Heart right ventricle (tissue), 16 donors: ENCODE measurements around the gene DARS1. TPM values are rescaled to one million over a fixed set of nuclear protein-coding genes. Genes with fewer than 3 reads are reported as not detected.

Experiments used
- ATAC-seq, 8 donors: fragments of 200-7000 bp; cut with Tn5 transposase; one replicate each; pipeline ENCODE4 v1.9.1; 2020; ENCODE audit warnings: mild to moderate bottlenecking in 8 of 8, moderate library complexity in 8 of 8, moderate number of reproducible peaks in 1 of 8
- DNase-seq, 2 donors: peaks; one replicate each; pipeline ENCODE4 v3.0.0-alpha.2; 2020
- H3K27ac ChIP-seq, 10 donors: fragments of 200-600 bp; sonication (generic) in 2 of 10; one replicate each; pipeline versions ENCODE4 v1.5.0 to v1.8.0; 2020 to 2022; ENCODE audit warnings: mild to moderate bottlenecking in 3 of 10
- H3K27me3 ChIP-seq, 7 donors: fragments of 200-600 bp; one replicate each; pipeline ENCODE4 v1.8.0; 2021 to 2022; ENCODE audit warnings: mild to moderate bottlenecking in 2 of 7
- H3K36me3 ChIP-seq, 9 donors: fragments of 200-600 bp; sonication (generic) in 1 of 9; one replicate each; pipeline versions ENCODE4 v1.5.0 to v1.8.0; 2020 to 2022; ENCODE audit warnings: mild to moderate bottlenecking in 2 of 9
- H3K4me1 ChIP-seq, 9 donors: fragments of 200-600 bp; sonication (generic) in 1 of 9; one replicate each; pipeline versions ENCODE4 v1.5.0 to v1.8.0; 2020 to 2022; ENCODE audit warnings: mild to moderate bottlenecking in 4 of 9
- H3K4me3 ChIP-seq, 10 donors: fragments of 200-600 bp; sonication (generic) in 2 of 10; one replicate each; pipeline versions ENCODE4 v1.5.0 to v1.8.0; 2020 to 2022; ENCODE audit warnings: mild to moderate bottlenecking in 7 of 10, moderate library complexity in 2 of 10
- H3K9me3 ChIP-seq, 11 donors: fragments of 200-600 bp in 10 of 11; sonication (generic) in 2 of 11; one replicate each; pipeline versions ENCODE4 v1.5.0 to v1.8.0; 2013 to 2022; ENCODE audit warnings: mild to moderate bottlenecking in 2 of 11, control low read depth in 1 of 11, moderate library complexity in 1 of 11
- WGBS, 2 donors: extraction: QIAGEN DNeasy Blood & Tissue Kit; methylation state at CpG; one replicate each; pipeline ENCODE4 v1.1.7; 2013; ENCODE audit warnings: inconsistent platforms in 1 of 2; 5-methylcytosine and 5-hydroxymethylcytosine counted together
- intact Hi-C, 10 donors: fragments of 100-400 bp; cut with DNase I; formaldehyde crosslinking; loops; one replicate each; pipeline versions ENCODE4 v1.11.1 to v1.14.2; 2022
- polyA plus RNA-seq, 2 donors: library from polyadenylated mRNA; stranded (reverse); fragments of 200-250 nt; gene quantifications; one replicate each; pipeline ENCODE4 v1.2.3, GENCODE V29; 2013
- total RNA-seq, 10 donors: library from RNA; stranded (reverse); fragmentation: NEBNext Ultra II Directional in 3 of 10; extraction: Animal tissue kit (Norgen Biotek cat#: 25700) in 3 of 10; gene quantifications; one replicate each; pipeline versions ENCODE4 v1.2.1 to v1.2.4, GENCODE V29; 2021 to 2023
- TF ChIP-seq, protein P1 (sequence below), 9 donors: fragments of 200-600 bp; sonication (generic) in 2 of 9; IDR thresholded peaks; one replicate each; pipeline versions ENCODE4 v1.5.0 to v1.8.0; 2021 to 2022; ENCODE audit warnings: antibody characterized with exemption in 9 of 9, mild to moderate bottlenecking in 5 of 9, moderate library complexity in 1 of 9
- donor health status: Arrhythmogenic right ventricular cardiomyopathy.
- donor health status: ischemic (EF 13 %, LVEDD 7.1; RV severe dilation, severe dysfunction).
- donor health status: healthy with polysubstance abuse.
- donor health status: DM: no; HTN: yes; CAD: no.
- donor health status: DM: no; HTN: no; CAD: no.
- donor health status: ischemic (EF 25% LVEDD 6.9; RV normal size, moderate dysfunction).
- donor health status: ischemic (EF 25% LVEDD 5.7; RV mildly dilated, moderate dysfunction).
- donor health status: healthy.
- donor health status: DM: yes; HTN: yes; CAD: no.
- donor health status: Ischemic cardiomyopathy.
- donor health status: ischemic (EF 35%, LVEDD 5.7; RV mildly dilated, moderate dysfunction).
- donor health status: nonischemic (EF 11% LVEDD 7.7; RV severe dilation, severe dysfunction).
- donor health status: DM: yes; HTN: yes; CAD: no.
- donor health status: PGD.
- donor health status: ischemic (EF 29% LVEDD 5.4; RV normal size, mild dysfunction).
- donor health status: nonischemic (EF 23%, LVEDD 6.1; RV moderate dilation, normal function).

Gene DARS1
- total and polyA plus RNA-seq, 12 donors, result 47.8 to 136 (median 65.7) TPM

DNA sequence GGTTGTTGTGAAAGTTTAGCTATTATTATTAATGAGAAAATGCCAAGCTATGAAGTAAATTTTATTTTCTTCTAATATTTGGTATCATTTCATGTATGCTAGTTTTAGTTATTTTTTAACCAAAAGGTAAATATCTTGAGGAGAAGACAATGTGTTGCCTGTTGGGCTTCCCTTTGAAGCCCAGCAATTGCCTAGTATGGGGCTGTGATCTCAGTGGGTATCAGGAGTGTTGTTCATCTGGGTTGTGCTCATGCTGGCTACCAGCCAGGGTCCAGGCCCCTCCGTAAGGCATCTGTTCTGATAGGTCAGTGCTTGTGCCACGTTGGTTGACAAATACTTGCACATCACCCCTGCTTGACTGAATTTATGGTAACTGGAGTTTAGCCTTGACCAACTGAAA is 38.0 kb upstream of the DARS1 start:
- WGBS, 2 donors, result 94 to 95% methylated on average over 2 of the region's 2 CpGs
- intact Hi-C loops, result loop anchor here in 1 of 10 donors (10.0 kb wide), 1 partner anchor 91 kb away; the partner anchor contains the start of gene CXCR4
- Histone ChIP-seq H3K36me3 (no peaks in the 10 kb centered on the region), H3K27ac (no peak overlapping the region), H3K9me3 (no peaks in the 10 kb centered on the region), H3K4me1 (peaks cover 2 to 46% (median 22%) of the 10 kb centered on the region in 9 donors), H3K4me3 (no peak overlapping the region), H3K27me3 (no peaks in the 10 kb centered on the region)
- TF ChIP-seq, protein P1, sequence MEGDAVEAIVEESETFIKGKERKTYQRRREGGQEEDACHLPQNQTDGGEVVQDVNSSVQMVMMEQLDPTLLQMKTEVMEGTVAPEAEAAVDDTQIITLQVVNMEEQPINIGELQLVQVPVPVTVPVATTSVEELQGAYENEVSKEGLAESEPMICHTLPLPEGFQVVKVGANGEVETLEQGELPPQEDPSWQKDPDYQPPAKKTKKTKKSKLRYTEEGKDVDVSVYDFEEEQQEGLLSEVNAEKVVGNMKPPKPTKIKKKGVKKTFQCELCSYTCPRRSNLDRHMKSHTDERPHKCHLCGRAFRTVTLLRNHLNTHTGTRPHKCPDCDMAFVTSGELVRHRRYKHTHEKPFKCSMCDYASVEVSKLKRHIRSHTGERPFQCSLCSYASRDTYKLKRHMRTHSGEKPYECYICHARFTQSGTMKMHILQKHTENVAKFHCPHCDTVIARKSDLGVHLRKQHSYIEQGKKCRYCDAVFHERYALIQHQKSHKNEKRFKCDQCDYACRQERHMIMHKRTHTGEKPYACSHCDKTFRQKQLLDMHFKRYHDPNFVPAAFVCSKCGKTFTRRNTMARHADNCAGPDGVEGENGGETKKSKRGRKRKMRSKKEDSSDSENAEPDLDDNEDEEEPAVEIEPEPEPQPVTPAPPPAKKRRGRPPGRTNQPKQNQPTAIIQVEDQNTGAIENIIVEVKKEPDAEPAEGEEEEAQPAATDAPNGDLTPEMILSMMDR (IDR thresholded peaks at IDR 0.05), result no peak
- DNase-seq (no peak), ATAC-seq (no peak)

DNA sequence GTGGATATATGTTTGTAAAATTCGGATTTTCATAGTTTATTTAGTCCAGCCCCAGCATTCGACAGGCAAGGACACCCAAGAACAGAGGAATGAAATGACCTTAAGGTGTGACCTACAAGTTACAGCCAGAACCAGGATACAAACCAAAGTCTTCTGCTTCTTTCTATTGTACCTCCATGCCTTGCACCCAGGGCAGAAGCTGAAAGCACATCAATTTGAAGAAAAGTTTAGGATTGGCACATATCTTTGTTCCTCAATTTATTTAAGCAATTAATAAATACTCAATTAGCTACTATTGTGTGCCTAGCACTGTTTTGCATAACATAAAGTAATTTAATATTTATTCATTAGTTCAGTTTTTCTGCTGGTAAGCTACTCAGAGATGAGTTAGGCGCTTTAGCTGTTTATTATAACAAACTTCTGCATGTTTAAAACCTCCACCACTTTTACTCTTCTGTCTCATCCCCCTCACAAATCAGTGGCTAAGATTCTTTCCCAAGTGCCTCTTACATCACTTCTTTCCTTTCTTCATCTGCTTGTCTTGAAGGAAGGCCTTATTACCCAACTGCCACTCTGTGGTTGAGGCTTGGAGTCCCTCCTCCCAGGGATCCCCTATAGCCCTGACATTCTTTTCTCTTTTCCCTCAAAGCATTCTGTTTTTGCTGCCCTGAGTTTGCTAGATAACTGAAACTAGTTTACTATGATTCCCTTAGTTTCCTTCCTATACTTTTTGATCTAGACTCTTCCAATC is 37.1 kb upstream of the DARS1 start:
- intact Hi-C loops, result loop anchor here in 1 of 10 donors (10.0 kb wide), 1 partner anchor 92 kb away; the partner anchor contains the start of gene CXCR4
- WGBS, 2 donors, result 92 to 96% methylated on average over 3 of the region's 3 CpGs

DNA sequence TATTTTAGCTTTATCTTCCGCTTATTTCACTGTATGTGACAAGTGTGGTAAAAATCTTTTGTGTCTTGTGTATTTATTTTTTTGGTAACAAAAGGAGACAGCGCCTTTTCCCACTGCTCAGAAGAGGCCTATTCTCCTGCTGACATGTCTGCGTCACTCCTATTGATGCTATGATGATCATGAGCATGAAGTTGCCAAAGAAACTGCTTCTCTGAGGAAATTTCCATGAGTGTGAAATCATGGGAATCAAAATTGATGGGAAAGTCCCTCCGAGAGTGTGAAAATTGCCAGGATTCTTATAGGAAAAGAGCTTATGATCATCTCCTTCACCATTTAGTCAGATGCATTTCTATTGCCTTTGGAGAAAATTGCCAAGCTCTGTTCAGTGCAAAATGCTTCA is 36.5 kb upstream of the DARS1 start:
- Histone ChIP-seq H3K27me3 (no peaks in the 10 kb centered on the region), H3K4me1 (peaks cover 2 to 60% (median 22%) of the 10 kb centered on the region in 9 donors), H3K9me3 (no peaks in the 10 kb centered on the region), H3K36me3 (no peaks in the 10 kb centered on the region), H3K27ac (peak overlapping the region in 1 of 10 donors; percentile 16), H3K4me3 (no peak overlapping the region)
- TF ChIP-seq, protein P1 (IDR thresholded peaks at IDR 0.05), result no peak
- 97% methylated on average over 4 of the region's 4 CpGs for WGBS, 2 donors
- intact Hi-C loops, result loop anchor here in 1 of 10 donors (10.0 kb wide), 1 partner anchor 93 kb away; the partner anchor contains the start of gene CXCR4
- DNase-seq (no peak), ATAC-seq (no peak)

More for the DNA sequence above, 37.1 kb upstream of the DARS1 start:
- no peaks in the 10 kb centered on the region for H3K27me3 ChIP-seq
- H3K36me3 ChIP-seq, result no peaks in the 10 kb centered on the region
- no peak overlapping the region for H3K4me3 ChIP-seq
- ATAC-seq (no peak), DNase-seq (no peak)
- H3K9me3 ChIP-seq, result no peaks in the 10 kb centered on the region
- peak overlapping the region in 1 of 10 donors; percentile 16 for H3K27ac ChIP-seq
- TF ChIP-seq, protein P1 (IDR thresholded peaks at IDR 0.05), result no peak
- peaks cover 2 to 54% (median 22%) of the 10 kb centered on the region in 9 donors for H3K4me1 ChIP-seq

DNA sequence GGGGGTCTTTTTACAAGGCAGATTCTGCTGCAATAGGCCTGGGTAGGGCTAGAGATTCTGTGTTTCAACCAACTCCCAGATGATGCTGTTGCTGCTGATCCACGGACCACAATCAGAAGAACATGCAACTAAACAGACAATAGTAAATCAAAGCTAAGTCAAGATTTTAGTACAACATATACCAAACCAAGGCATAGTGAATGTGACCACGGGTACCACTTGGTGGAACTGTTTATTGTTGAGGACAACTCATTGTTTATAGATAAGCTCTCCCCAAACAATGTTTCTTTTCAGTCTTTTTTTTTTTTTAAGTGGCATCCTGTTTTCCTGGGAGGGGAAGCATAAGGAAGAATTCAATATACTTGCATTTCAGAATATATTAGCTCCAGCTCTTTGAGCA is 36.0 kb upstream of the DARS1 start:
- DNase-seq (no peak), ATAC-seq (no peak)
- intact Hi-C loops, result loop anchor here in 1 of 10 donors (10.0 kb wide), 1 partner anchor 93 kb away; the partner anchor contains the start of gene CXCR4
- H3K9me3 ChIP-seq, result no peaks in the 10 kb centered on the region
- no peaks in the 10 kb centered on the region for H3K27me3 ChIP-seq
- H3K4me1 ChIP-seq, result peaks cover 2 to 61% (median 22%) of the 10 kb centered on the region in 9 donors
- TF ChIP-seq, protein P1 (IDR thresholded peaks at IDR 0.05), result no peak
- H3K27ac ChIP-seq, result no peak overlapping the region
- no peak overlapping the region for H3K4me3 ChIP-seq
- H3K36me3 ChIP-seq, result no peaks in the 10 kb centered on the region
- 74 to 76% methylated on average over 2 of the region's 2 CpGs for WGBS, 2 donors
